HG03342 (cell line): Measurements from ENCODE around the gene AJM1.
"Not testable (repeated sequence)": the region's sequence is repeated elsewhere in the genome, so short reads cannot be mapped to it uniquely, and the experiment has no call there.

ENCODE experiments used
- ATAC-seq: cut with Tn5 transposase; IDR thresholded peaks from one replicate; pipeline ENCODE4 v1.9.1; 2021; ENCODE audit warnings: mild to moderate bottlenecking, moderate library complexity; ENCODE audit not compliant: unreplicated experiment

Gene AJM1

DNA sequence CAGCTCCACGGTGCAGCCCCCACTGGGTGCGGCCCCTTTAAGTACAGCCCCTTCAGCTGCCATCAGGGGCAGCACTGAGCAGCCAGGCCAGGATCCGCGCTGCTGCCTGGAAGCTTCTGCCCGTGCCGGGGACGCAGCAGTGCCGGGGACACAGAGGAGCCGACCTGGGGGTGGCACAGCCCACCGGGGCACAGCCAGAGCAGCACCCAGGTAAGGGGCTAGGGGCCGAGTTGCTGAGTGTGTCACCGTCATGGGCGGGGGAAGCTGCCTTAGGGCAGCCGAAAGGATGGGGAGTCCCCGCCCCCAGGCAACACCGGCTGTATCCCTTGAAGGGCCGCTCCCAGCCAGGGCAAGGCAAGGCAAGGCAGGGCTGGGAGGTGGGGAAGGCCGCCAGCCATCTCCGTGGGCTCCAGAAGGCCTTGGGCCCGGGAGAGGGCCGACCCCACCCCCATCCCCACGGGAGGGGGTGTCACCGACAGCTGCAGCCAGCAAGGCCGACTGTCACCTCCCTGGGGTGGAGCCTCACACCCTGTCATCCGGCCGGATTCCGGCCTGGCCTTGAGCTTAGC lies at the start of gene AJM1:
TSS of gene AJM1 (plus strand) at position 99 of the 569 bp plus-strand sequence. CDS start 1,937 bp downstream, outside the sequence.
- ATAC-seq, result peak; percentile 62

DNA sequence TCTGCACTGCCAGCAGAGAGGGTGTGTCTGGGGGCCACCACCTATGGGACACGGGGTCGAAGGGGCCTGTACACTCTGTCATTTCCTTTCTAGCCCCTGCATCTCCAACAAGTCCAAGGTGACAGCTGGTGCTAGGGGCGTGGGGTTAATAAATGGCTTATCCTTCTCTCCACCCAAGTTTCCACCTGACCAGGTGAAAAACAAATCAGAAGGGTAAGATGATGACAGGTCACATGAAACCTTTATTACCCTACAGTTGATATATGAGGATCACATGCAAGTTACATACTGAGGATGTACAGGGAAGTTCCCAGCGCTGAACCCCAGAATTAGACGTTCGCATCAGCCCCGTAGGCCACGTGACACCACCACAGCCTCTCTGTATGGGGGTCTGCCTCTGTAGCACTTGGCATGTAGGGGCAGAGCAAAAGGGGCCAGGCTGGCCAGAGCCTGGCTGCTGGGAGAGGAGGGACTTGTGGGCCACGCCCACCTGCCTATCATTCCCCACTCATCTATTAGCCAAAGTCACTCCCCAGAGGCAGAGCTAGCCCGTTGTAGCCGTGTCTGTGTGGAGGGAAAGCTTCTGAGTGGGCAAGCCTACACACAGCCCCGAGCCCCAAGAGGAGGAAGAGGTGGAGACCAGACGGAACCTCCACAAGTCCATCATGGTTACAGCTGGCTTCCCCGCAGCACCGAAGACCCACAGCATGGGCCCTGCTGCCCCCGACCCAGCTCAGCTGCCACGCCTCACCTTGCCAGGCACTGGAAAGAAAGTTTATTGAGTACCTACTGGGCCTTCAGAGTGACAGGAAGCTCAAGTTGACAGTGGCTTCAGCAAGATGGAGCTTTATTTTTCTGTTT lies 49.0 kb upstream of the AJM1 start:
- no peak for ATAC-seq

DNA sequence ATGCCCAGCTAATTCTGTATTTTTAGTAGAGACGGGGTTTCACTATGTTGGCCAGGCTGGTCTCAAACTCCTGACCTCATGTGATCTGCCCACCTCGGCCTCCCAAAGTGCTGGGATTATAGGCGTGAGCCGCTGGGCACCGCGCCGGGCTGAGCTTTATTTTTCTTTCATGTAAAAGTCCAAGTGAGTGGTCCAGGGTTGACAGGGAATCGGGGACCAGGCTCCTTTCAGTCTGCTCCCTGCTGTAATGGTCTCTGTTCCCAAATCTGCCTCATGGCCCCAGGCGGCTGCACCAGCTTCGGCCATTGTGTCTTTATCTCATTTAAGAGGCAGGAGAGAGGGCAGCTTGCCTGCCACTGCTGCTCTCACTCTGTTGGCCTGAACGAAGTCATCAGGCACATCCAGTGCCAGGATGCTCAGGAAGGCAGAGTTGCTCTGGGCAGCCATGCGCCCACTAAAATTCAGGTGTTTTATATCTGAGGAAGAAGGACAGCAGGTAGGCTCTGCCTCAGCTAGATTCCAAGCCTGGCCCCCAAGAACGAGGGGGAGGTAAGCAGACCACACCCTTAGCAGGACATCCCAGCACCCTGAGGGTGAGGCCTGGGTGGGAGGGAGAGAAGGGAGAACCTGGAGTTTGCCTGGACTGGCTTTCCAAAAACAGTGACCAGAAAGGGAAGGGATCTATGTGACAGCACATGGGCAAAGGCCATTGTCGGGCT lies 47.8 kb upstream of the AJM1 start:
- ATAC-seq, result no peak

DNA sequence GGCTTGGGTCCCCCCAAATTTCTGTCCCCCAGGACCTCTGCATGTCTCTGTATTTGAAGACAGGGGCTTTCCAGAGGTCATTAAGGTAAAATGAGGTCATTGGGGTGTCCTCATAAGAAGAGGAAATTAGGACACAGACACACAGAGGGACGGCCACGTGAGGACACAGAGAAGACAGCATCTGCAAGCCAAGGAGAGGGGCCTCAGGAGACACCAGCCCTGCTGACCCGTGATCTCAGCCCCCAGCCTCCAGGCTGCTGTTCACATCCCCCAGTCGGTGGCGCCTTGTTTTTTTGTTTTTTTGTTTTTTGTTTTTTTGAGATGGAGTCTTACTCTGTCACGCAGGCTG lies 47.3 kb upstream of the AJM1 start:
- no peak for ATAC-seq

DNA sequence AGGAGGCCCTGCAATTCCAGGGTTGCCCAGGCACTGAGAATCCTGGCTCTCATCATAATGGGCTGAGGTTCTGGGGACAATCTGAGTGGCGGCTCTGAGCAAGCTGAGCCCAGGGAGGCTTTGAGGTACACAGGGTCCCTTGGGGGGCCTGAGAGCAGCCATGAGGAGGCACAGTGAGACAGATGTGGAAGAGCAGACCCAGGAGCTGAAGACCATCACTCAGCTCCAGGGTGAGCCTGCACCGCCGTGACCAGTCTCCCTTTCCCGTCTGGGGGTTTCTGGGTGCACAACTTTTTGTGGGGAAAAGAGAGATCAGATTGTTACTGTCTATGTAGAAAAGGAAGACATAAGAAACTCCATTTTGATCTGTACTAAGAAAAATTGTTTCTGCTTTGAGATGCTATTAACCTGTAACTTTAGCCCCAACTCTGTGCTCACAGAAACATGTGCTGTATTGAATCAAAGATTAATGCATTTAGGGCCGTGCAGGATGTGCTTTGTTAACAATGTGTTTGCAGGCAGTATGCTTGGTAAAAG lies 46.0 kb upstream of the AJM1 start, which contains the start of gene CCDC183:
TSS of gene CCDC183 (plus strand) at position 101 of the 537 bp plus-strand sequence. CDS start at position 161, 60 bp downstream.
- no peak for ATAC-seq

DNA sequence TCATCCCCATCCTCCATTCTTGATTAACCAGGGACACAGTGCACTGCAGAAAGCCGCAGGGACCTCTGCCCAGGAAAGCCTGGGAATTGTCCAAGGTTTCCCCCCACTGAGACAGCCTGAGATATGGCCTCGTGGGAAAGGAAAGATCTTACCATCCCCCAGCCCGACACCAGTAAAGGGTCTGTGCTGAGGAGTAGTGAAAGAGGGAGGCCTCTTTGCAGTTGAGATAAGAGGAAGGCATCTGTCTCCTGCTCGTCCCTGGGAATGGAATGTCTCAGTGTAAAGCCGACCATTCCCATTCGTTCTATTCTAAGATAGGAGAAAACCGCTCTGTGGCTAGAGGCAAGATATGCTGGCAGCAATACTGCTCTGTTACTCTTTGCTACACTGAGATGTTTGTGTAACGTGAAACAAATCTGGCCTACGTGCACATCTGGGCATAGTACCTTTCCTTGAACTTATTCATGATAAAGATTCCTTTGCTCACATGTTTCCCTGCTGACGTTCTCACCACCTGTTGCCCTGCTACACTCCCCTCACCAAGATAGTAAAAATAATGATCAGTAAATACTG lies 45.4 kb upstream of the AJM1 start:
- ATAC-seq, result not testable (repeated sequence)

DNA sequence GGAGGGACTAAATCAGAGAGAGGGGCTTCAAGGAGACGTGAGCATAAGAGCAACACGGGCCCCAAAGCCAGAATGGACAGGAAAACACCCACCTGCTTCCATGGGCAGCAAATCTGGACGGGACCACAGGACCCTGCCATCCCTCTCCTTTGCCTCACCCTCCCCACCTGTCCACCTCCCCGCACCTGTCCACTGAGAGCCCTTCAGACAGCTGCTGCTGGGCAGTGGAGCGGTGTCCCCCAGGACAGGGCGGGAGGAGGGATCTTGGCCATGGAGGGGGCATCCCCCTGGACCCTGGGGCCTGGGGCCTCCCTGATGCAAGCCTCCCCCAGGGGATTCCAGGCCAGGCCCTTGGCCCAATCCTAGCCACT lies 43.6 kb upstream of the AJM1 start:
- no peak for ATAC-seq

DNA sequence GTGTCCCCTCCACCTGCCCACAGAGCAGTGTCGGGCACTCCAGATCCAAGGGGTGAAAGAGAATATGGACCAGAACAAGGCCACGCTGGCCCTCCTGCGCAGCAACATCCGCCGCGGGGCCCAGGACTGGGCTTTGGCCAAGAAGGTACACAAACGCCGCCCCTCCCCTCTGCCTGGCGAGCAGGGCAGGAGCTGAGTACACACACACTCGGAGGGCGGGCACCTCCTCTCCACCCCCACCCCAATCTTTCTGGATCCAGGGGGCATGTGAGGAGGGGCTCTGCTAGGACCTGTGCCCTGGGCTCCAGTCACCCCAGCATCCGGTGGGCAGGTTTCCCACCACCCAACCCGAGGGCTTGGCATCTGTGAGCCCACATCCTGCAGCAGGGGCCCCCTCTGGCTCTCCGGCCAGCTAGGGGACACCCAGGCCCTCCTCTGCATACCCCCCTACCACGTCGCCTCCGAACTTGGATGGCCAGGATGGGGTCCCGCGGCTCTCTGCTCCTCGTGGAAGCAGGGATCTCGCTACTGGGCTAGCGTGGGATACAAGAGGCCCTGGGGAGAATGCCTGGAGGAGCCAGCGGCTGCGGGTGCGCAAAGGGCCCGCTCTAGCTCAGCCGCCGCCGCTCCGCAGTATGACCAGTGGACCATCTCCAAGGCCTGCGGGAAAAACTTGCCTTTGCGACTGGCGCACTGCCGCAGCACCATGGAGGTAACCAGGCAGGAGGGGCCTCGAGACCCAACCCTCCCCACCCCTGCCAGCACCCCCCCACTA lies 43.0 kb upstream of the AJM1 start:
- peak; percentile 10 for ATAC-seq

DNA sequence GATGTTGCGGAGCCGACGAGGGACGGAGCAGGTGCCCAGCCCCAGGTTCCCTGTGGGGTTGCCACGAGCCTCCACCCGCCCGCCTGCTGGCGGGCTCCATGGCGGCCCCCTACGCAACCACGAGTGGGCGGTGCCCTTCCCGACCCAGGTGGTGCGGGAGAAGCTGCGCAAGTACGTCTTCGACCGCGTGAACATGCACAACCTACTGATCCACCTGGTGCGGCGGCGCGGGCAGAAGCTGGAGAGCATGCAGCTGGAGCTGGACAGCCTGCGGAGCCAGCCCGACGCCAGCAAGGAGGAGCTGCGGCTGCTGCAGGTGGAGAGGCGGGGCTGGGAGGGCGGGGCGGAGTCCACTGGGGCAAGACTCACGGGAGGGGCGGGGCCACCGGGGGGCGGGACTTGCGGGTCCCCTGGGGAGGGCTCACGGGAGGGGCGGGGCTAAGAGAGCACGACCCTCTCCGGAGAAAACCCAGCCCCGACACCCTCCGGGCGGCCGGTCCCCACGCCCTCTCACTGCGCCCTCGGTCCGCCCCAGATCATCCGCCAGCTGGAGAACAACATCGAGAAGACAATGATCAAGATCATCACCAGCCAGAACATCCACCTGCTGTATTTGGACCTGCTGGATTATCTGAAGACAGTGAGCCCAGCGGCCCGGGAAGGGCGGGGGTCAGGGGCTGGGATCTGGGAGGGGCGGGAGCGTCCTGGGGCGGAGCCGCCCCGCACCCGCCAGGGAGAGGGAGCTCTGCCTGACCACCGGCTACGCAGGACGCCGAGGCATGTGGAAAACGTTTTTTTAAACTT lies 42.2 kb upstream of the AJM1 start:
- ATAC-seq, result peak; percentile 48

DNA sequence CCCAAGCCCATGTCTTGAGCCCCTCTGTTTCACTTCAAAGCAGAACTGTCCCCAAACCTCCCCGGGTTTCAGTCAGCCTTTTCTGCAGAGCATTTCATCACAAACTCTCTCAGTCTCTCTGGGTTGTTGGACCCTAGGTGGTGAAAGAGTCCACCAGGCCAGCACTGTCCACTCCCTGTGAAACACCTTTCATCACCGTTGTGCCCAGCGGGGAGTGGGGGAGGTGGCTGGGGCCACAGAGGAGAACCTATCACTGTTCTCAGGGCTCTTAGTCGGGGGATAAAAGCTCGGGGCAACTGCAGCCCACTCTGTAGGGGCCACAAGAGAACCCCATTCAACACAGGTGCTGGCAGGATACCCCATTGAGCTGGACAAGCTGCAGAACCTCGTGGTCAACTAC lies 40.0 kb upstream of the AJM1 start:
- ATAC-seq, result no peak

DNA sequence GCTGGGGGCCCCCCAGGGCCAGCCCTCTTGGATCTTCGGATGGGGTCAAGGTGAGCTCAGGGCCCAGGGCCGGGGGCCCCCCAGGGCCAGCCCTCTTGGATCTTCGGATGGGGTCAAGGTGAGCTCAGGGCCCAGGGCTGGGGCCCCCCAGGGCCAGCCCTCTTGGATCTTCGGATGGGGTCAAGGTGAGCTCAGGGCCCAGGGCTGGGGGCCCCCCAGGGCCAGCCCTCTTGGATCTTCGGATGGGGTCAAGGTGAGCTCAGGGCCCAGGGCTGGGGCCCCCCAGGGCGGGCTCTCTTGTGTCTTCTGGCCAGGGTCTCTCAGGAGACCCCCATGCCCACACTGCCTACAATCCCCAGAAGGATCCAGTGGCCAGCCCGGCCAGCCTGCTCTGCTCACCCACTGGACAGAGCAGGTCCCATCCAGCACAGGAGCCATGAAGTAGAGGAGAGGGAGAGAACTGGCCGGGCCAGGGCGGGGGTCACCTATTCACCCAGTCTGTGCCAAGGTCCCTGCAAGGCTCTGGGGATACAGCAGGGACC lies 39.2 kb upstream of the AJM1 start:
- not testable (repeated sequence) for ATAC-seq

DNA sequence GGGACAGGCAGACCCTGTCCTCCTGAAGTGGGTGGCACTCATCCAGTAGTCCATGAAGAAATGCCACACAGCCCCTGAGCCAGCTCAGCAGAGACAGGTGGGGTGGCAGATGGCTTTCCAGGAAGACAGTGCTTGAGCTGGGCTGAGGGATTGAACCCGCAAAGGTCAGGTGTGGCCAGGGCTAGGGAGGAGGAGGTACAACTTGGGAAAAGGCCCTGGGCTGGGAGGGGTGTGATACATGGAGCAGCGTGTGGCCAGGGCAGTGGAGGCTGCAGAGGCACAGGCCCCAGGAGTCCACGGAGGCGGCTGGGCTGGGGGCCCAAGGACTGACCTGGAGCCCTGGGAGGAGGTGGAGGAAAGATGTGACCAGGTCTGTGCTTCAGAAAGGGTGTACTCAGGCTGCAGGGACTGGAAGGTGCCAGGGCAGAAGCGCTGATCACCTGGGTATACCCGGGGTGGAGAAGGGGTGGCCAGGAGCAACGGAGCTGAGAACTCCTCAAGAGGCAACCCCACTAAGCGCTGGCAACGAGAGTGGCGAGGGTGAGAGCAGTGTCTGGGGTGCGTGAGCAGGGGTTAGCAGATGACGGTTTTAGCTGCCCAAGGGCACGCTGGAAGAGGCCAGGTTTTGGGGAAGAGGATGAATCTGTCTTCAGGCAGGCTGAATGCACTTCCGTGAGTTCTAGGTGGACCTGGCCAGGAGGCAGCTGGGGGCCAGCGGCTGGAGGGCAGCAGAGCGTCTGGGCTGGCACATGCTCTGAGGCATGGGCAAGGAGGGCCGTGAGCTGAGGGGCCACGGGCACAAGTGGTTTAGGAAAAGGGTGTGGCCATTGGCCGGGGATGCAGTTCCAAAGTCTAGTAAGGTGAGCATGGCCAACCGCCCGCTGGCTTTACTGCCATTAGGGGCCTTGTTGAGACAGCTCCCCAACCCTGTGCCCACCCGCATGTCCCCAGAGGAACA lies 38.4 kb upstream of the AJM1 start:
- ATAC-seq, result no peak

DNA sequence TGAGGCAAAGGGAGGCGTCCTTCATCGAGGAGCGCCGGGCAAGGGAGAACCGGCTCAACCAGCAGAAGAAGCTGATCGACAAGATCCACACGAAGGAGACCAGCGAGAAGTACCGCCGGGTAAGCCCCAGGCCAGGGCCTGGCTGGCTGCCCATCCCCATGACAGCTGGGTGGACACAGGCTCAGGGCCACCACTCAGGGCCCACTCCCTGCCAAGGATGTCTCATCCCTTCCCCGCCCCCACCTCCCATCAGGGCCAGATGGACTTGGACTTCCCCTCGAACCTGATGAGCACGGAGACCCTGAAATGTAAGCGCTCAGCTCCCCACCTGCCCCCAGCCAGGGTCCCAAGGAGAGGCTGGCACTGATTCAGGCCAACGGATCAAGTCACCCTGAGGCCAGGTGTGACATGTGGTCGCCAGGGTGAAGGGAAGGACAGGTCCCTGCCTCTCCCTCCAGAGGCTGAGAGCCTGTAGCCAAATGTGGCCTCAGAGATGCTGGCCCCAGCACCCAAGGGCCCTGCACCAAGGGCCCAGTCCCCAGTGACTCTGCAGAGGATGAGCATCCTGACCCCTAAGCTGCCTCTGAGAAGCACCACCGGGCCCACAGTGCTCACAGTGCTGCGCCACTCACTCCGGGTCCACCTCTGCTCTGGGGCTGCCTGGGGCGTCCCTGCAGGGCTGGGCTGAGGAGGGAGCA lies 37.6 kb upstream of the AJM1 start:
- ATAC-seq, result no peak

DNA sequence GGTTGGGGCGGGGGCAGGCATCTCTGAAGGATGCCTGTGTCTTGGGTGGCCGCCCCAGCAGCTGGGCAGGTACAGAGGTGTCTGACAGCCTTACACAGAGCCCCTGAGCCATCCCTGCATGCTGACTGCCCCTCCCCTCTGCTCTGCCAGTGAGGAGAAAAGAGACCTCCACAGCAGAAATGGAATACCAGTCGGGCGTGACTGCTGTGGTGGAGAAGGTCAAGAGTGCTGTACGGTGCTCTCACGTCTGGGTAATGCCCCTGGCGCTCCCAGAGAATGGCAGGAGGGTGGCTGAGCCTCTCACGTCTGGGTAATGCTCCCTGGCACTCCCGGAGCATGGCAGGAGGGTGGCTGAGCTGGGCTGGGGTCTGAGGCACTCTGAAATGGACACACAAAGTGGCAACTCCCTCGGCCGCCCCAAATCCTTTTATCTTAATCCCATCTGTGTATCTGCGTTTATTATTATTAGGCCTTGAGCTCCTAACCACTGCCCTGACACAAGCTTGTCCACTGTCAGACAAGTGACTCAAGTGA lies 37.0 kb upstream of the AJM1 start:
- no peak for ATAC-seq

DNA sequence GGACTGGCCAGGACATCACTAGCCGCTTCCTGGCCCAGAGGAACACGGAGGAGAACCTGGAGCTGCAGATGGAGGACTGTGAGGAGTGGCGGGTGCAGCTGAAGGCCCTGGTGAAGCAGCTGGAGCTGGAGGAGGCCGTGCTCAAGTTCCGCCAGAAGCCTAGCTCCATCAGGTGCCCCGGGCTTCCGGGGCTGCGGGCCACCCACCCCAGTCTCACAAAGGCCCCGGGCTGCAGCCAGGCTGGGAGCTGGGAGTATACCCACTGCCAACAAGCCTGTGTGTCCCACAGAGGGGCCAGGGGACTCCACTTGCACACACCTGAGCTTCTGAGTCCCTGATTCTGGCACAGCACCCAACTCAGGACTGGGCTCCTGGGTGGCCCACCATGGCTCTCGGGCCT lies 36.2 kb upstream of the AJM1 start:
- no peak for ATAC-seq

DNA sequence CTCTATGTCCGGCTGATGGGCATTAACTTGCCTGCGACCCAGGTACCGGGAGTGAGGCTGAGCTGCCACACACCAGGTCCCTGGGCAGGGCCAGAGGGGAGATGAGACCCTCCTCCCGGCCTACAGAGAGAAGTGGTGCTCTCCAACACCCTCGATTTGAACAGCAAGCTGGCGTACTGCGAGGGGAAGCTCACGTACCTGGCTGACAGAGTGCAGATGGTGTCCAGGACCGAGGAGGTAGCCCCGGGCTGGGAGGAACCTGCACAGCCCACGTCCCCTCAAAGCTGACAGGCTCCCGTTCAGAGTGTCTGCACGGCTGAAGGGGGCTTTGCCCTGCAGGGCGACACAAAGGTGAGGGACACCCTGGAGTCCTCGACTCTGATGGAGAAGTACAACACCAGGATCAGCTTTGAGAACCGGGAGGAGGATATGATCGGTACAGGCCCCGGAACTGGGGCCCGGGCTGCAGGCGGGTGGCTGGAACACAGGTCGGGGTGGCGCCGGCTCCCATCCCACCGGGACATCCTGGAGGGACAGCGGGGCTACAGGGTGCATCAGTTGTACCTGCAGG lies 35.6 kb upstream of the AJM1 start:
- no peak for ATAC-seq
